Astrocyte (in vitro differentiated cells and primary cell): ENCODE measurements around the gene GDI2. TPM values are rescaled to one million over a fixed set of nuclear protein-coding genes. Genes with fewer than 3 reads are reported as not detected.
A peak's percentile ranks its signal among the peaks of the same experiment; 100 is the strongest.
"Not testable (repeated sequence)": the region's sequence is repeated elsewhere in the genome, so short reads cannot be mapped to it uniquely, and the experiment has no call there.

Experiments used
- DNase-seq: peaks from one replicate; pipeline ENCODE4 v3.0.0-alpha.2; 2010; ENCODE audit warnings: low read depth
- FAIRE-seq: peaks from 2 replicates; lab custom pipeline; 2011; peaks lifted over from hg19 to GRCh38; lab: Jason Lieb, UNC
- H2AFZ ChIP-seq: 2 replicates; pipeline ENCODE4 v1.6.0; 2012; ENCODE audit warnings: low read depth, low read length, inconsistent platforms
- H3K27ac ChIP-seq: 2 replicates; pipeline ENCODE4 v1.5.1; 2011; ENCODE audit warnings: low read depth, low read length, inconsistent platforms
- H3K27me3 ChIP-seq: 2 replicates; pipeline ENCODE4 v1.6.0; 2011; ENCODE audit warnings: low read length, inconsistent platforms; ENCODE audit not compliant: insufficient read depth
- H3K36me3 ChIP-seq: 2 replicates; pipeline ENCODE4 v1.5.1; 2011; ENCODE audit warnings: low read length, inconsistent platforms; ENCODE audit not compliant: insufficient read depth
- H3K4me1 ChIP-seq: 2 replicates; pipeline ENCODE4 v1.5.1; 2011; ENCODE audit warnings: low read length, inconsistent platforms; ENCODE audit not compliant: insufficient read depth
- H3K4me2 ChIP-seq: 2 replicates; pipeline ENCODE4 v1.6.0; 2012; ENCODE audit warnings: low read length, inconsistent platforms
- H3K4me3 ChIP-seq: 2 replicates; pipeline ENCODE4 v1.5.1; 2011; ENCODE audit warnings: low read depth, mild to moderate bottlenecking, low read length, inconsistent platforms; ENCODE audit not compliant: insufficient read depth
- H3K79me2 ChIP-seq: 2 replicates; pipeline ENCODE4 v1.6.0; 2012; ENCODE audit warnings: mild to moderate bottlenecking, low read length, inconsistent platforms; ENCODE audit not compliant: insufficient read depth
- H3K9ac ChIP-seq: 2 replicates; pipeline ENCODE4 v1.6.0; 2012; ENCODE audit warnings: mild to moderate bottlenecking, low read length, inconsistent platforms
- H3K9me3 ChIP-seq: 2 replicates; pipeline ENCODE4 v1.5.1; 2012; ENCODE audit warnings: low read depth, mild to moderate bottlenecking, low read length, inconsistent platforms; ENCODE audit not compliant: insufficient read depth
- H4K20me1 ChIP-seq: 2 replicates; pipeline ENCODE4 v1.6.0; 2012; ENCODE audit warnings: low read length, inconsistent platforms; ENCODE audit not compliant: insufficient read depth
- H3K27ac Mint-ChIP-seq: one replicate; pipeline ENCODE4 v1.8.0; 2021; ENCODE audit warnings: mild to moderate bottlenecking, mixed read lengths; ENCODE audit not compliant: unreplicated experiment
- H3K27me3 Mint-ChIP-seq: one replicate; pipeline ENCODE4 v1.8.0; 2021; ENCODE audit warnings: low read depth, mixed read lengths; ENCODE audit not compliant: unreplicated experiment
- H3K36me3 Mint-ChIP-seq: one replicate; pipeline ENCODE4 v1.8.0; 2021; ENCODE audit warnings: low read depth, mixed read lengths; ENCODE audit not compliant: unreplicated experiment
- H3K4me1 Mint-ChIP-seq: one replicate; pipeline ENCODE4 v1.8.0; 2021; ENCODE audit warnings: low read depth, mixed read lengths; ENCODE audit not compliant: unreplicated experiment
- H3K4me3 Mint-ChIP-seq: one replicate; pipeline ENCODE4 v1.8.0; 2021; ENCODE audit warnings: mild to moderate bottlenecking, moderate library complexity, mixed read lengths; ENCODE audit not compliant: unreplicated experiment
- H3K9me3 Mint-ChIP-seq: one replicate; pipeline ENCODE4 v1.8.0; 2021; ENCODE audit warnings: mild to moderate bottlenecking, mixed read lengths; ENCODE audit not compliant: unreplicated experiment
- CTCF ChIP-seq: IDR thresholded peaks from 2 replicates; pipeline ENCODE4 v1.5.1; 2011; ENCODE audit warnings: low read depth, mild to moderate bottlenecking, inconsistent platforms, low read length, moderate library complexity; ENCODE audit not compliant: insufficient read depth
- EZH2 ChIP-seq: IDR thresholded peaks from 2 replicates; pipeline ENCODE4 v1.6.1; 2012; ENCODE audit warnings: mild to moderate bottlenecking, low read length, inconsistent platforms; ENCODE audit not compliant: insufficient read depth
- total RNA-seq: library from RNA; stranded (reverse); gene quantifications from 2 replicates; pipeline ENCODE4 v1.2.1, GENCODE V29; 2021

Gene GDI2
- total RNA-seq, 1 donor from 2014 or later: 280 TPM

DNA sequence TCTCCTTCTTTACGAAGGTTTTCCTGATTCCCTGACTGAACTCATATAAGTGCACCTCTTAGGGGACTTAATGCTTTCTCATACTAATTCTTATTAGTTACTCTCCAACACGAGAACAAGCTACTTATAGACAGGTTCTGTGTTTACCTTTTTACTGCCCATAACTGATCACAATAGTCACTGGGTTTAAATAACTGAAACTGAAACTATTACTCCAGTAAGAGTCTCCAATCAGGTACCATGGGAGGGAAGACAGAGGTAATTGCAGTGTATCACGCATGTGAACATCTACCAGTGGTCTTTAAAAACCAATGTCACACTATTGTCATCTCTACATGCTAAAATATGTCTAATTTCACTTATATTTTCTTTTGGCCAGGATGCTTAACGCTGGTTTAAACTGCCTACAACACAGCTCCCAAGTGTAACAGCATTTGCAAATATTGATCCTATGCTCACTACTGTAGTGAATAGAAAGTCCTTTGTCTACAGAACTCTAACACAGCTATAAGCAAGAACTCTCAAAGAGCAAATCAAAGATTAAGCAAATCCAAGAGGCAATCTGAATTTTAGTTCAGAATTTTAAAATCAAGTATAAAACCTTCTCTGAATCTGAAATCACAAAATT, 3.6 kb downstream of the GDI2 start:
- Mint-ChIP-seq H3K4me1 (peaks cover 25% of the 10 kb centered on the region), H3K4me3 (peak overlapping the region; percentile 96), H3K27me3 (no peaks in the 10 kb centered on the region), H3K9me3 (no peaks in the 10 kb centered on the region), H3K36me3 (no peaks in the 10 kb centered on the region), H3K27ac (no peak overlapping the region)
- H3K79me2 ChIP-seq: peaks cover 96% of the 10 kb centered on the region
- H3K36me3 ChIP-seq: peaks cover 5% of the 10 kb centered on the region
- peak overlapping the region; percentile 85 for H3K4me2 ChIP-seq
- peaks cover 20% of the 10 kb centered on the region for H3K4me1 ChIP-seq
- no peaks in the 10 kb centered on the region for H3K27me3 ChIP-seq
- TF ChIP-seq CTCF: no peak
- no peak for TF ChIP-seq EZH2
- peak overlapping the region; percentile 16 for H3K9ac ChIP-seq
- no peak for FAIRE-seq
- peaks cover 78% of the 10 kb centered on the region for H4K20me1 ChIP-seq
- H2AFZ ChIP-seq: no peak overlapping the region
- H3K9me3 ChIP-seq: no peaks in the 10 kb centered on the region
- H3K27ac ChIP-seq: no peak overlapping the region
- no peak for DNase-seq
- H3K4me3 ChIP-seq: peak overlapping the region; percentile 7

DNA sequence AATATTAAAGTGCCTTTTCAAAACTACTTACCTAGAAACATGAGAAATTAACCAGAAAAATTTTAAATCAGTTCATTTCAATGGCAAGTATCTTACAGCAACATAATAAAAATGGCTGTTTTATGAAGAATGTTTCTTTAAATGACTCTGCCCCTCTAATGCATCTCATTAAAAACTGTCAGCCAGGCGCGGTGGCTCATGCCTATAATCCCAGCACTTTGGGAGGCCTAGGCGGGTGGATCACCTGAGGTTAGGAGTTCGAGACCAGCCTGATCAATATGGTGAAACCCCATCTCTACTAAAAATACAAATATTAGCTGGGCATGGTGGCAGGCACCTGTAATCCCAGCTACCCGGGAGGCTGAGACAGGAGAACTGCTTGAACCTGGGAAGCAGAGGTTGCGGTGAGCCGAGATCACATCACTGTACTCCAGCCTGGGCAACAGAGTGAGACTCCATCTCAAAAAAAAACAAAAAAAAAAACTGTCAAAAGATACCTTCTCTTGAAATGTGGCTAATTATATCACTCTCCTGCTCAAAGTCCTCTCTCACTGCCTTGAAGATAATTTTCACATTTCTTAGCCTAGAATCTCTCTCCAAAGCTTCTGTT, 4.3 kb downstream of the GDI2 start:
- H3K9me3 ChIP-seq, H3K36me3 ChIP-seq, H3K27ac ChIP-seq, H2AFZ ChIP-seq, H3K9me3 Mint-ChIP-seq, H3K27me3 Mint-ChIP-seq, FAIRE-seq, H3K27me3 ChIP-seq, H3K4me3 ChIP-seq, DNase-seq, H3K36me3 Mint-ChIP-seq: not testable (repeated sequence)
- Mint-ChIP-seq H3K4me1 (peaks cover 25% of the 10 kb centered on the region), H3K27ac (peak overlapping the region; percentile 35), H3K4me3 (peak overlapping the region; percentile 45)
- Histone ChIP-seq H3K4me1 (peaks cover 14% of the 10 kb centered on the region), H3K79me2 (peaks cover 96% of the 10 kb centered on the region), H3K9ac (peak overlapping the region; percentile 16), H4K20me1 (peaks cover 86% of the 10 kb centered on the region), H3K4me2 (peak overlapping the region; percentile 85)

GRCh38 chr10:5806745-5807144, 6.5 kb downstream of the GDI2 start:
- H3K9me3 ChIP-seq: no peaks in the 10 kb centered on the region
- H3K27ac Mint-ChIP-seq: no peak overlapping the region
- no peak overlapping the region for H3K4me3 ChIP-seq
- H3K9ac ChIP-seq: no peak overlapping the region
- H3K4me3 Mint-ChIP-seq: peak overlapping the region; percentile 12
- peaks cover 13% of the 10 kb centered on the region for H3K4me1 ChIP-seq
- H3K27me3 Mint-ChIP-seq: no peaks in the 10 kb centered on the region
- peaks cover 98% of the 10 kb centered on the region for H4K20me1 ChIP-seq
- TF ChIP-seq EZH2: no peak
- TF ChIP-seq CTCF: no peak
- H3K79me2 ChIP-seq: peaks cover 100% of the 10 kb centered on the region
- no peak overlapping the region for H2AFZ ChIP-seq
- H3K9me3 Mint-ChIP-seq: no peaks in the 10 kb centered on the region
- FAIRE-seq (no peak), DNase-seq (no peak)
- peaks cover 4% of the 10 kb centered on the region for H3K36me3 Mint-ChIP-seq
- H3K4me2 ChIP-seq: no peak overlapping the region
- H3K27ac ChIP-seq: no peak overlapping the region
- peaks cover 5% of the 10 kb centered on the region for H3K36me3 ChIP-seq
- no peaks in the 10 kb centered on the region for H3K27me3 ChIP-seq
- peaks cover 25% of the 10 kb centered on the region for H3K4me1 Mint-ChIP-seq
